IPS-NIHi7 (cell line): ENCODE data around the gene NUDT1.

ENCODE experiments used
- DNase-seq: peaks from one replicate; pipeline ENCODE4 v3.0.0; 2012; ENCODE audit warnings: mixed read lengths; ENCODE audit errors: extremely low spot score

Gene NUDT1

DNA sequence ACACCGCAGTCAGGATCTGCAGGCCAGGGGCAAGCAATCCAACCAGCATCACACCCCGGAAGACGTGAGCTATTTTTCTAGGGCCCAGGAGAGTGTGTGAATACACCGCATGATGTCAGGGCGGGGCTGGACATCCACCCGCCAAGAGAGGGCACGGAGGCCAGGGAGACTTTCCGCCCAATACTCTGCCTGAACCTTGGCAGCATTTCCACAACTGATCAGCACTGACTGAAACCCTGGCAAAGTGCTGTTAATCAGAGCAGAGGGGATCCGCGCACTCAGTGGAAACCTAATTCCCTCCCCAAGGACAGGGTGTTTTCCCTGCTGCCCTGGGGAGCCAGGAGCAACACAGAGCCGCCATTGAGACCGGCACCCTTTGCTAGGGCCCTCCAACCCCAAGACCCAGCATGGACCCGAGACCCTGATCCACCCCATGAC lies 17.5 kb upstream of the NUDT1 start:
- DNase-seq = no peak

DNA sequence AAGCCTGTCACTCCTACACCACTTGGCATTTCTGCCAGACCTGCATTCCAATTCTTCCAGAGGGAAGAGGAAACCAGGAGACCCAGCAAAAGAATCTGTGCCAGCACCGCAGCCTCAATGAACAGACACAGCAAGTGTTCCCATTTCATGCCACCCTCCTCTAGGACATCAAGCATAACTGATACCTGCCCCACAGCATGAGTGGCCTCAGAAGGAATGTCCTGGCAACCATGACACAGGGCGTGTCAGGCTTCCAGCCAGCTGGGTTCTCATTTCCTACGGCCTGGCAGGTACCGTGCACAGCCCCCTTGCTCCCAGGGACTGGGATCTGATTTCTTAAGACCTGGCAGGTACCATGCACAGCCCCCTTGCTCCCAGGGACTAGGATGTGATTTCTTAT lies 17.1 kb upstream of the NUDT1 start:
- no peak for DNase-seq

DNA sequence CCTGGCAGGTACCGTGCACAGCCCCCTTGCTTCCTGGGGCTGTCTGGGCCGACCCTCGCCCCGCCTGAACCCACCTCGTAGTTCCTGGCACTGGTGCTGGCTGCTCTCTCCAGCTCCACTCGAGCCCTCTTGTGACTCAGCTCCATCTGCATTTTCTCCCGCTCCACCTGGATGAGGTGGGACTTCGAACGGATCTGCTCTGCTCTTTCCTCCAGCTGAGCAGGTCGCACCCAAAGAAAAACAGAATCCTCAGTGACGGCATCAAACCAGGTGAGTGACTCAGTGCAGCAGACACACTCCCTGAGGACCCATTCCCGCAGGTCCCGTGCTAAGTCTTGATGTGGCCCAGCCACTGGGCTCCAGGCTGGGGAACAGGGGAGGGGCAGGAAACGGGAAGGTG lies 16.7 kb upstream of the NUDT1 start:
- no peak for DNase-seq

DNA sequence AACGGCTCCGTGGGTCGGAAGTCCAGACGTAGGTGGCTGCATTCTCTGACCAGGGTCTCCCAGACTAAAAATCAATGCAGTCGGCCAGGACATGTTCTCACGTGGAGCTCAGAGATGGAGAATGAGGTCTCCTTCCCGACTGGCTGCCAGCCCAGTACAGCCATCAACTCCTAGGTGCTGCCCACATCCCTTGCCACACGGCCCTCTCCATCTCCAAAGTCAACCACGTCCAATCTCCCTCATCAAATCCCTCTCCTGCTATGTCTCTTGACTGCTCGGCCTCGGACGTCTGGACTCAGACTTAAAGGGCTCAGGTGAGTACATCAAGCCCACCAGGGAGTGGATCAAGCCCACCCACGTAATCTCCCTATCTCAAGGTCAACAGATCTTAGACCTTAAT lies 16.2 kb upstream of the NUDT1 start:
- DNase-seq = no peak

DNA sequence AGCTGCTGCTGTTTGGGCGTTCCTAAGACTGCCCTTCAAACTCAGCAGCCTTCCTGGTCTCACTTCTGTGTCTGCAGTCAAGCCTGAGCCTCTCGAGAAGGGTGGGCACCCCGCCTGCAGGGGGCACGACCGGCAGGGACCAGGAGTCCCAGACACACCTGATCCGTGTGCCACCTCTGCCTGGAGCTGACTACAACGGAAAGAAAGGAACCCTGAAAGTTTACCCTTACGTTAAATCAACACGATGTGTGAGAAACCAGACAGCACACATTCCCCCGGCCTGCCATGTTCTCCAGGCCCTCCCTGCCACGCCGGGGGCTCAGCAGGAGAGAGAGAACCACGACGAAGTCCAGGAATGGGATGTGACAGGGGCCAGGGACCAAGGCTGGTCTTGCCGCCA lies 14.3 kb upstream of the NUDT1 start:
- DNase-seq = no peak

DNA sequence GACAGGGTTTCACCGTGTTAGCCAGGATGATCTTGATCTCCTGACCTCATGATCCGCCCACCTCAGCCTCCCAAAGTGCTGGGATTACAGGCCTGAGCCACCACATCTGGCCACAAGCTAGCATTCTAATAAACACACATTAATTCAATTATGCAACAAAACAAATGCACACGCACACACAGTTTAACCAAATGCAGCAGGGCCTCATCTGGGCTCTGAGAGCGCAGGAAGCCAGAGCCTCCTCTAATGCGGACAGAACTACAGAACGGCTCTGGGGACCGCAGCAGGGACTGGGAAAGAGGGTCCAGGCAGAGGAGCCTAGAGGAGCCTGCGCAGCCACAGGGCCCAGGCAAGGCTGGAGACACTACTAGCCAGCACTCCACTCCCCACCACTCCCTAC lies 13.1 kb upstream of the NUDT1 start:
- DNase-seq = no peak

DNA sequence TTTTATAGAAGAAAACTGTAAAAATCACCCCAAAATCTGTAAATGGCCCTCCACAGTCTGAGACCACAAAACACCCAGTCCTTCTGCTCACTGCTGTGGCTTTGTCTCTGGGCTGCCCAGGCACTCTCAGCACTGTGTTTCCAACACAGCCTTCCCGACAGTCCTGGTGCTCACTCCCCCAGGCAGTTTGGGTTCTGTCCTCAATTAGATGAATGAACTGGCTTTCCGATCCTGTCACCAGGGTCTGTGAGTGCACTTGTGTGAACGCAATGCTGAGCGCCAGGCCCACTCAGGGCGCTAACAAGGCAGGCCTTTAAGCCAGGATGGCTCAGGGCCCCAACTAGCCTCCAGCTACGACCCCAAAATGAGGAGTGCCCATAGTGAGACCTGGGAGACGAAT lies 12.6 kb upstream of the NUDT1 start:
- DNase-seq = no peak

DNA sequence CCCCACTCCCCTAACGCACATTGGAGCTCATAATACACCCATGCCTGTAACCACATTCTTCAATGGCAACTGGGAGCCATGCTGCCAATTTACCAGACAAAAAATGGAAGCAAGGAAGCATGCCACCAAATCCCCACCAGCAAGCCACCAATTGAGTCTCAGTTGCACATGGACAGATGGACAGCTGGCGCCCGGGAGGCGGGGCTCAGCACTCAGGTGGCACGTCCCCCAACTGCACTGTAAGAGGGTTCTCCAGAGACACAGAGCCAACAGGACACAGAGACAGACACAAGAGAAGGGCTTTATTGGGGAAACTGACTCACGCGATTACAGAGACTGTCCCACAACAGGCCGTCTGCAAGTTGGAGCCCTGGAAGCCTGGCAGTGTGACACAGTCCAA lies 11.8 kb upstream of the NUDT1 start:
- DNase-seq = no peak

DNA sequence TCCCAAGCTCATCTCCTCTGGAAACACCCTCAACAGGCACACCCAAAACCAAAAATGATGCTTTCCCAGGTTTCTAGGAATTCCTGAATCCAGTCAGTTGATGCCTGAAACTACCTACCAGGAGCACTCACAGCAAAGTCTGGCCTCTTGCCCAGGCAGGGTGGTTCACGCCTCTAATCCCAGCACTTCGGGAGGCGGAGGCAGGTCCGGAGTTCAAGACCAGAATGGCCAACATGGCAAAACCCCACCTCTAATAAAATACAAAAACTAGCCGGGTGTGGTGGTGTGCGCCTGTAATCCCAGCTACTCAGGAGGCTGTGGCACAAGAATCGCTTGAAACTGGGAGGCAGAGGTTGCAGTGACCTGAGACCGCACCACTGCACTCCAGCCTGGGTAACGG lies 11.1 kb upstream of the NUDT1 start:
- no peak for DNase-seq

DNA sequence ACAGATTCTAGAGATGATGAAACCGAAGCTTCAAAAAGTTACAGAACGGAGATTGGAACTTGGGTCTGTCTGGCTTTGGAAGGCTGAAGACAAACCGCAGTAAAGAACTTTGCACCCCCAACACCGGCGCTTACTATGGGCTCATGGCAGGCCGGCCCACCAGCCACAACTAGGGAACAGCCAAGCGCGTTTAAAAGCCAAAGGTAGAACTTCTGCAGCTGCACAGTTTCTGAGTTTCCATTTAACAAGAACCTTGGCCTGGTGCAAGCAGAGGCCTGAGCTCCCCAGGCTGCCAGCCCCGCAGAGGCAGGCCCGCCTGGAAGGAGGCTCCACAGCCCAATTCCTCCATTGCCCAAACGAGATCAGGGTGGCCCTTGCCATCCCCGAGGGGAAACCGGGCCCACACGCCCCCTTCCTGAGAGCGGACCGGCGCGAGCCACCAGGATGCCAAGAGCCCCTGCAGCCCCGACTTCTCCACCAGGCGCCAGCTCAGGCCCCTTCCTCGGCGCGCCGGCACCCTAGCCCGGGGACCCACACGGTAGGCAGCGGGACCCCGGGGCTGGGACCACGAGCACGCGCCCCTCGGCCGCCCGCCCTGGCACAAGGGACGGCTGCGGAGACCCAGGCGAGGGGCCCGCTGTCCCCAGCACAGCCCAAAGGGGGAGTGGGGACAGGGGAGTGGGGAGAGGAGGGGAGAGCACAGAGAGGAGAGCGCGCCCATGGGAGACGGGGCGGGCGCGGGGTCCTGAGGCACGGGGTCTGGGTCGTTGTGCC lies 9.8 kb upstream of the NUDT1 start:
- DNase-seq = peak; percentile 58

DNA sequence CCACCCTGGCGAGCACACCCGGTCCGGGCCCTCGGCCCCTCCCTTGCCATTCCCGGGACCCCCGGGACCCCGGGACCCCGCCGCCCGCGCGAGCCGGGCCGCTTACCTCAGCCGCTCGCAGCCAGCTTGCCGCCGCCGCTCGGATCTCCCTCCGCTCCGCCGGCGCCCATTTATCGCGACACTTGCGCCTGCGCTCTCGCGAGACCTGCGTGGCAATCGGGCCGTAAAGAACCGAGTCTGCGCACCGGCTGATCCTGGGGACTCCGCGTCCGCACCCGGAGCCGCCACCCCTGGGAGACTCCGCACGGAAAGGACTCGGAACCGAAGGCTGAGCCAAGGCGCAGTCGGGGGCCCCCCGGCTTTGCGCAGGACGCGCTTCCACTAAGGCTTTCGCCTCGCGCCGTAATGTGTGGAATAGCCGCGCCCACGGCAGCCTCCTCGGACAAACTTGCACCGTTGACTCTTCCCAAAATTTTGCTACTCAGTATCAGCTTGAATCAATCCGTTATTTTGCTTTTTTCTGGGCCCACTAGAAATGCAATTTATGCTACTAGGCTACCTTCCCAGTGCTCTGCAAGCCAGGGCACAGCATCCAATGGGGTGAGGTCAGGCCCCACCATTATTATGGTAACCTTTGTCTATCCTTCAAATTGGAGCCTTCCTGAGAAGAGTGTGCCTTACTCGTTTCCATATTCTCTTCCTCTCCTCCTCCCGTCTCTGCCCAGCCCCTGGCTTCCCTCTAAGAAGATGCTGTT lies 9.1 kb upstream of the NUDT1 start, which contains the start of gene MAD1L1:
MAD1L1 (minus strand) TSS at position 180 of the 755 bp plus-strand sequence. CDS start 2,812 bp downstream, outside the sequence.
- peak; percentile 95 for DNase-seq

DNA sequence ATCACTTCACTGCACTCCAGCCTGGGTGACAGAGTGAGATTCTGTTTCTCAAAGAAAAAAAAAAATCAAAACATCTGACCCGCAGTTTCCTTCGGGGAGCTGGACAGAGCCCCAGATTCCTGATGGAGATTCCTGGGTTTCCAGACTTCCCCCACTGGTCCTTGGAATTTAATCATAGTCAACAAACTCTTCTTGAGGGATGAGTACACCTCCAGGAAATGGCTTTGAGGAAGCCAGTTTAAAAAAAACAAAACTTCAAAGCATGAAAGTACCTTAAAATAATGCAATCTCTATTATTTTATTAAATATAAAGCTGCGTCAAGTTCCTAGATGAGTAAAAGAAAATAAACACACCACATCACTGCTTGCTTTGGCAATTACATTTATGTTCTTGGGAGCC lies 8.1 kb upstream of the NUDT1 start:
- no peak for DNase-seq

DNA sequence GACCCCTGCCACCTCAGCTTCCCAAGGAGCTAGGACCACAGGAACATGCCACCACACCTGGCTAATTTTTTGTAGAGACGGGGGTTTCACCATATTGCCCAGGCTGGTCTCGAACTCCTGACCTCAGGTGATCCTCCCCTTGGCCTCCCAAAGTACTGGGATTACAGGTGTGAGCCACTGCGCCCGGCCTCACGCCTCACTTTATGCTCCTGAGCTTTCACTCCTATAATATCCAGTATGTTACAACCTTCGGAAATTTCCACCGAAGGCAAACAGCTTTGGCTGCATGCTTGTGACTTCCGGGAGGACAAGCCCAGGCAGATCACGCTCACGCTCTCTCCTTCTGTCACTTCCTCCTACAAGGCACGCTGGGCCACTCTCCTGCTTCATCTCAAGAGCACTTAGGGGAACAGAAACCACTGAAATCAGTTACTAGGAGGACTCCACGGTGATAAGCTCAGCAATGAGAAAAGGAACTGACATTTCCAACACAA lies 4.9 kb upstream of the NUDT1 start:
- DNase-seq = no peak

DNA sequence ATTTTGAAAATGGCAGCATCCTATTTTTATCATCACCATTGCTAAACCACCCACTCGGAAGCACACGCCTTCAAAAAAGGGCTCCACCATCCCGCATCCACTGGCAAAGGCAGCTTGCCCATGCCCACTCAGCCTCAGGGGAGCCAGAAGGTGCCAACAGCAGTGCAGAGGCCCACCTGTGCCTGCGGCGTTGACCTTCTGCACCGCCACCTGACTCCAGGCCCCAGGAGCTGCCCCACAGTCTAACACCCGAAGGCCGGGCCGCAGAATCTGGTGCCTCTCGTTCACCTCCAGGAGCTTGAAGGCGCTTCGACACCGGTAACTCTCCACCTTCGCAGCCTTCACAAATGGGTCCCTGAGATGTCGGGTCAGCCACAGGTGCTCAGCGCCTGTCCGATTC lies 2.8 kb upstream of the NUDT1 start:
- DNase-seq = no peak

DNA sequence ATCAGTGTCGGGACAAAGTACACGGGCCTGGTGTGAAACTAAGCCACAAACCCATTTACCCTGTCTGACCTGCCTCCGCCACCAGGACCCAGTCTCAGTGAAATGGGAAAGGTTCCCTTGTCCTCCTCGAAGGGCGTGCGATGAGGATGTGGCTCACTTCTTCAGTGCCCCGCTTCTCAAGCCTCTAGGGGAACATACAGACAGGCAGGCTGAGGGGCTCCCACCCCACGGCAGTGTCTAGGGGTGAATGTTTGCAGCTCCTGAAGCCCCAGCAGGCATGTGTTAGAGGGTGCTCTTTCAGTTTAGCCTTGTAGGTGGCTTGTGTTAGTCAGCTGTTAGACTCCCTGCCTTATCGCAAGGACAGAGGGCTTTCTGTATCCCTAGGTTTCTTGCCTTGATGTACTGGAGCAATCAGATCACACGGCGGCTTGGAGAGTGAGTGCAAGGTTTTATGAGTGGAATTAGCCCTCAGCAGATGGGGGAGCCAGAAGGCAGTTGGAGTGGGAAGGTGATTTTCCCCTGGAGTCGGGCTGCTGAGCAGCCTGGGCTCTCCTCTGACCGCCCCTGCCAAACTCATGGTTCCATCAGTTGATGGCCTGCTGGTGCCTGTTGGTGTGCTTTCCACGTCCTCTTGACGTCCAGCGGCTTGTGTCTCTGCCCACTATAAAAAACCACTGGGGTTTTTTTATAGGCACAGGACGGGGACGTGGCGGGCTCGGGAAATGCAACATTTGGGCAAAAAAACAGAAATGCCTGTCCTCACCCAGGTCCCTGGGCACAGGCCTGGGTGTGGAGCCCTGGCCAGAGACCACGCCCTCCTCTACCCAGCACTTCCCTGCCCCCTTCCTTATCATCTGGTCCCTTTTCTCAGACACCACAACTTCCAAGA lies 759 bp downstream of the NUDT1 start:
- DNase-seq = no peak

DNA sequence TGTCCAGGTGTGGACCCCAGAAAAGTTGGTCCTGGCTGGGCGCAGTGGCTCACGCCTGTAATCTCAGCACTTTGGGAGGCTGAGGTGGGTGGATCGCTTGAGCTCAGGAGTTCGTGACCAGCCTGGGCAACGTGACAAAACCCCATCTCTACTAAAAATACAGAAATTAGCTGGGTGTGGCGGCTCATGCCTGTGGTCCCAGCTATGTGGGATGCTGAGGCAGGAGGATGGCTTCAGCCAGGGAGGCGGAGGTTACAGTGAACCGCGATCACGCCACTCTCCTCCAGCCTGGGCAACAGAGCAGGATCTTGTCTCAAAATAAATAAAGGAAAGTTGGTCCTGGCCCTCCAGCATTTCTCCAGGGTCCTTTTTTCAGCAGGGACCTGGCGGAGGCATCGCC lies 1.4 kb downstream of the NUDT1 start:
- no peak for DNase-seq

DNA sequence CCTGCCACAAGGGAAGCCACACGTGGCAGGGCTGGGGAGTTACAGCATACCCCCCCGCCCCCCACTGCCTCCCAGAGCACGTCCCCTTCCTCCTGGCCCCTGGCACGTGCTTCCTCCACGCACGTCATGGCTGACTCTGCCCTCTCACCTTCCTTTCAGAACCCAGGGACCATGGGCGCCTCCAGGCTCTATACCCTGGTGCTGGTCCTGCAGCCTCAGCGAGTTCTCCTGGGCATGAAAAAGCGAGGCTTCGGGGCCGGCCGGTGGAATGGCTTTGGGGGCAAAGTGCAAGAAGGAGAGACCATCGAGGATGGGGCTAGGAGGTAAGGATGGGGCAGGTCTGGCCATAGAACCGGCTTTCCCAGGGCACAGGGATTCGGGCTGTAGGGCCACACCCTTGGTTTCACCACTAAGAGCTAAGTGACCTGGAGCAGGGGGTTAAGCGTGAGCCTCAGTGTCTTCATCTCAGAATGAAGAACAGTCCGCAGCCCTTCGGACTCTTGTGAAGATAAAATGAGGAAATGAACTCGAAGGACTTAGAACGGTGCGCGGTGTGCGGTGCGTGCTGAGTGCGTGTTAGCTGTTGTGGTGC lies 2.5 kb downstream of the NUDT1 start:
- no peak for DNase-seq

DNA sequence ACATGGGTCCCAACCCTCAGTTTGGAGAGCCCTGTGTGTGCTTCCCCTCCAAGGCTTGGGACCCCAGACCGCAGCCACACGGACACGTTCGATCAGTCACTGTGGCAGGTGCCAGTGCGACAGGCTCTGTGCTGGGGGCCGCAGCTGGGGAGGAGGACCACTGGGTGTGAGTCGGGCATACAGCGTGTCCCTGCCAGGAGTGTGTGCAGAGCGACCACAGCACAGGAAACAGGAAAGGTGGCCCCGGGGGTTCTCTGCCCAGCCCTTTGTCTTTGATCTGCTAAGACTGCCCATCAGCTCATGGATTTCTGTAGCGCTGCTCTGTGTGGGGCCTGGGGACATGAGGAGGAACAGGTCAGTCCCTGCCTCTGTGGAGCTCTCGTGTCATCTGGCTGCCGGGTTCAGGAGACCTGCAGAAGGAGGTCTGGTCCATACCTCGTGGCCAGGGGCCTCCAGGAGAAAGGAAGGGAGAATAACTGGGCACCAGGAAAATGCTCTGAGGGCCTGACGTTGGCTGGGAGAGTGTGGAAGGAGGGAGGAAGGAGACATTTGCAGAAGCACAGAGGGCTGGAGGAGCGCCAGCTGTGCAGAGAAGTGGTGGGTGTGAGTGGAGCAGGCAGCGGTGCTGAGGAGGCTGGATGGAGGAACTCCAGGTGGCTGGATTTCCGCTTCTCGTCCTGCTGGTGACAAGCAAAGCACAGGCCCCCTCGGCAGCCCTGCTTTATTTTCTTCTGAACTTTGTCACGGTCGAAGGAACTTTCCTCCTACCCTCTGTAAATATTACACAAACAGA lies 4.1 kb downstream of the NUDT1 start:
- no peak for DNase-seq

DNA sequence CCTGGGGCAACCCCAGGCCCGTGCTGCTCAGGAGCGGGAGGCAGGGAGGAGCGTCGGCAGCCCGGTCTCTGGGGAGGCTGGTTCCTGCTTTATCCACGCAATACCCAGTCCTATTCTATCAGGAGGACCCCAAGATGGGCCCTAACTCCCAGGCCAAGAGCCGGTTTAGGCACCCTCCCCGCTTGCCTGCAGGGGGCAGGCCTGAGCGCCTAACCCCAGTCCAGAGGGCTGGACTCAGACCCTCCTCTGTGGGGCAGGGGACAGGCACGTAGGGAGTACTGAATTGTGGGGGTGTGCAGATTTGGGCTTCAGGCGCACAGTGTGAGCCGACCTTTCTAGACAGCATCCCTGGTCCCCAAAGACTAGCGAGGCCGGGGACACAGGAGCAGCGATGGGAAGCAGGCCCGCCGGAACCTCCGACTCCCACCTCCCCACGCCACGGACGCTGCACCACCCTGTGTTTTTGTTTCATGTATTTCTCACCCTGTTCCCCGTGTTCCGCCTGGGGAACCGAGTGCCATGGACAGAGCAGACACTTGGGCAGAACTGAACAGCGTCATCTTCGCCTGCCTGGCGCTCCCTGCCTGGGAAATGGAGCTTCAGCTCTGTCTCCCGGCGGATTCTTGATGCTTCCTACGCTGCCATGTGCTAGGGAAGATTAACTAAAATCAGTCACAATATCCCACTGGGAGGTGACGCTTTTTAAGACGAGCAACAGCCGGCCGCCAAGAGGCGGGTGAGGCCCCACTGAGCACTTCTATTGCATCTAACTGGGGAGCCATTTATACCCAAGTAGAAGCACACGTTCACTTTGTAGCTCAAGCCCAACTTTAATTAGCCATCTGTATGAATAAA lies 5.3 kb downstream of the NUDT1 start:
- peak; percentile 91 for DNase-seq
